Activated CD4-positive, CD25-positive, alpha-beta regulatory T cell treated with anti-CD3 and anti-CD28 coated beads, Interleukin-2, amount 50 U/mL, for 72 hours (primary cell): ENCODE measurements around the gene PTCH2.
A peak's percentile ranks its signal among the peaks of the same experiment; 100 is the strongest.

Experiments
- DNase-seq: peaks from one replicate; pipeline ENCODE4 v3.0.0; 2021

The PTCH2 gene

DNA sequence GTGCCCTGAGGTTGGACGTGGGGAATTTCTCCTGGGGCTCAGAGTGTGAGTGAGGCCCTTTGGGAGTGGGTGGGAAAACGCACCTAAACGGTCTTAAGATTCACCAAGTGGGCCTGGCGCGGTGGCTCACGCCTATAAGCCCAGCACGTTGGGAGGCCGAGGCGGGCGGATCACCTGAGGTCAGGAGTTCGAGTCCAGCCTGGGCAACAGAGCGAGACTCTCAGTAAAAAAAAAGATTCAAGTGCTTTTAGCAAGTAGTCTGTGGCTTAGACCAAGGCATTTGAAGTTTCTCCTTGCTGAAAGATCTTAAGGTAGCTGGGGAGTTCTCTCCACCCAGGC, 66.4 kb downstream of the PTCH2 start:
- no peak for DNase-seq

DNA sequence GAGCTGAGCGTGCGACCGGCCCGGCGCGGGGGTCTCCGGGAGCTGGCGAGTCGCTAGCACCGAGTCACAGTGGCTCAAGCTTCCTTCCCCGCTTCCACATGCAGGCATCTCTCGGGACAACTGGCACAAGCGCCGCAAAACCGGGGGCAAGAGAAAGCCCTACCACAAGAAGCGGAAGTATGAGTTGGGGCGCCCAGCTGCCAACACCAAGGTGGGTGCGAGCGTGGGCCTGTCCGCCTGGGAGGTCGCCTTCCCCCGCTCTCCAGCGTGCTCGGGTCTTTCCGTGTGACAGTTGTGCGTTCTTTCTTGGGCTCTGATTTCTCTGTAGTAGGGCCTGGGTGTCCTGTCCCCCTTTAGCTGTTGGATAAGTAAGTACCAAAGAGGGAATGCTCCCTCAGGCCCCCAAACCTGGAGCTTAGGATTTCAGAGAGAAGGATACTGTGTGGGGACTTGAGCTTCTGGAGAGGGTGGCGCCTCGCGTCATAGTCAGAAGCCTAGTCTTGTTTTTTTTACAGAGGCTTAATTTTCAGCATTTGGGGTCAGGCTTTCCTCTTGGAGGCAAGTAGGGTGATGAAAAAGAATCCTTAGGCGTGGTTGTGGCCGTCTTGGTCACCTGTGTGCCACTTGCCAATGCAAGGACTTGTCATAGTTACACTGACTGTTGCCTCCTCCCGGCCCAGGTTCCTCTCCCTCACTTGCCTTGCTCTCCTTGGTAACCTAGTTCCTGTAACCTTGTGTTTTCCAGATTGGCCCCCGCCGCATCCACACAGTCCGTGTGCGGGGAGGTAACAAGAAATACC, 66.9 kb downstream of the PTCH2 start:
- no peak for DNase-seq

DNA sequence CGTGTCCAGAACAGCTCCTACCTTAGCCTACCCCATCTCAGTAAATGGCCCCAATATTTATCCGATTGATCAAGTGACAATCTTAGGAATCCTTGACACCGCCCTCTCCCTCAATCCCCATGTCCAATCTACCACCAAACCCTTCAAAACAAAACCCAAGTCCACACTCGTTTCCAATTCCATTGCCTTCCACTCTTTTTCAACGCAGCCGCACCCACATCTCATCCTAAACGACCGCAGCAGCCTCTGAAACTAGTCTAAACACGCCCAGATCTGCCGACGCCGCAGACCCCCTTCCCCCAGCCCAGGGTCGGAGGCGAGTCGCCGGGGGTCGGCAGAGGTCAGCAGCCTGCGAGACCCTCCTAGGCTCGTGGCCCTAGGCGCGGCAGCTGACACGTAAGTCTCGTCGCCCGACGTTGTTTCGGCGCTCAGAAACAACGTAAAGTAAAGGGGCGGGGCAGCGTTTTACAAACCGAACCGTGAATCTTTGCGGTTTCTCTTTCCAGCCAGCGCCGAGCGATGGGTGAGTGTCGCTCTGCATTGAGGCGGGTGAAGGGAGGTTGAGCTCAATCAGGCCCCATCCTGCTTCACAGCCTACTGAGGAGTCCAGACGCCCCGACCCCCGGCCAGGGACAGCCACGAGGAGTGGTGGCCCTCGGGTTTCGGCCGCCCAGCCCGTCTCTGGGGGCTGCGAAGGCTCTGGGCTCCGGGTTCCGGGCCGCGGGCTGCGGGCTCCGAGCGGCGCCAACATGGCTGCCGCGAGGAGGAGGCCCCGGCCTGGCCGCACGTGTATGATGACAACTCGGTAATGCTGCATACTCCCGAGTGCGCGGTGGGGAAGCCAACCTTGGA, 67.7 kb downstream of the PTCH2 start, which contains the start of gene RPS8:
Gene RPS8, plus strand, starts transcription at position 463 of the 852 bp plus-strand sequence. Its CDS starts 57 bp downstream, at position 520.
- peak; percentile 87 for DNase-seq
